Esophagus muscularis mucosa (tissue), 4 donors: ENCODE measurements around the gene CNTLN.

Experiments used
- CTCF ChIP-seq, 3 experiments: fragments of 200-600 bp in 2 of 3; fragments of 450-650 bp in 1 of 3; sonication (generic) in 2 of 3; IDR thresholded peaks; one replicate each; pipeline ENCODE4 v1.5.1; 2017 to 2019; ENCODE audit warnings: antibody characterized with exemption in 3 of 3, mild to moderate bottlenecking in 2 of 3, moderate library complexity in 1 of 3
- EP300 ChIP-seq: sonication (generic); formaldehyde crosslinking; IDR thresholded peaks from one replicate; pipeline ENCODE4 v1.6.1; 2017; ENCODE audit warnings: antibody characterized with exemption
- POLR2A ChIP-seq: fragments of 450-650 bp; IDR thresholded peaks from one replicate; pipeline ENCODE4 v1.6.1; 2017; ENCODE audit warnings: antibody characterized with exemption, moderate library complexity, mild to moderate bottlenecking, low read depth
- POLR2AphosphoS5 ChIP-seq, 2 donors: sonication (generic); formaldehyde crosslinking; IDR thresholded peaks; one replicate each; pipeline ENCODE4 v1.6.1; 2017; ENCODE audit warnings: antibody characterized with exemption in 2 of 2

GRCh38 chr9:17280350-17281012 is 145.6 kb downstream of the CNTLN start:
- TF ChIP-seq POLR2AphosphoS5 (IDR thresholded peaks at IDR 0.05) (no peak), POLR2A (no peak), CTCF (IDR thresholded peaks at IDR 0.05) (no peak), EP300 (no peak)
